GM21786 (cell line): Measurements from ENCODE around the gene WSCD2.

Source experiments
- ATAC-seq: cut with Tn5 transposase; IDR thresholded peaks from one replicate; pipeline ENCODE4 v1.9.1; 2021; ENCODE audit not compliant: unreplicated experiment

The WSCD2 gene

GRCh38 chr12:108297895-108298760 is 169.0 kb downstream of the WSCD2 start:
- no peak for ATAC-seq

- no peak for ATAC-seq
Observed at GRCh38 chr12:108298761-108299275, 169.7 kb downstream of the WSCD2 start.

- no peak for ATAC-seq
Observed at GRCh38 chr12:108299516-108299915, 170.4 kb downstream of the WSCD2 start.
